SU-DHL-6 (cell line): Measurements from ENCODE around the gene NFATC1.

ENCODE experiments used
- H2AFZ ChIP-seq: fragments of 200-600 bp; sonication (generic); 2 replicates; pipeline ENCODE4 v1.6.1; 2014; ENCODE audit warnings: low read depth, mild to moderate bottlenecking, moderate library complexity, mixed read lengths, antibody characterized with exemption, low read length; ENCODE audit not compliant: severe bottlenecking
- H3F3A ChIP-seq: fragments of 200-600 bp; shearing (Covaris generic); 2 replicates; pipeline ENCODE4 v1.6.0; 2016; ENCODE audit warnings: antibody characterized with exemption, mild to moderate bottlenecking; ENCODE audit not compliant: insufficient read depth
- H3K27ac ChIP-seq: fragments of 200-600 bp; sonication (generic); 2 replicates; pipeline ENCODE4 v1.5.1; 2016; ENCODE audit warnings: low read depth, mild to moderate bottlenecking, low read length, moderate library complexity, mixed read lengths
- H3K27me3 ChIP-seq: fragments of 200-600 bp; sonication (generic), shearing (Covaris generic); 2 replicates; pipeline ENCODE4 v1.6.0; 2014; ENCODE audit warnings: mild to moderate bottlenecking, low read length
- H3K36me3 ChIP-seq: fragments of 200-600 bp; sonication (generic); 2 replicates; pipeline ENCODE4 v1.6.1; 2014; ENCODE audit warnings: mild to moderate bottlenecking, low read length, mixed read lengths
- H3K4me2 ChIP-seq: fragments of 300-600, 200-600 bp; shearing (Covaris generic), sonication (generic); 2 replicates; pipeline ENCODE4 v1.6.0; 2014; ENCODE audit warnings: low read length, low read depth, mild to moderate bottlenecking; ENCODE audit not compliant: poor library complexity, severe bottlenecking
- H3K4me3 ChIP-seq: fragments of 200-600 bp; sonication (generic); 2 replicates; pipeline ENCODE4 v1.5.1; 2014; ENCODE audit warnings: antibody characterized with exemption, low read length, mild to moderate bottlenecking, mixed read lengths; ENCODE audit not compliant: insufficient read depth, poor library complexity, severe bottlenecking
- H3K79me2 ChIP-seq: fragments of 200-600 bp; sonication (generic); 2 replicates; pipeline ENCODE4 v1.6.1; 2014; ENCODE audit warnings: mild to moderate bottlenecking, low read length, moderate library complexity; ENCODE audit not compliant: insufficient read depth
- H3K9ac ChIP-seq: fragments of 200-600 bp; sonication (generic); 2 replicates; pipeline ENCODE4 v1.7.0; 2014; ENCODE audit warnings: mild to moderate bottlenecking, low read length
- H3K9me2 ChIP-seq: fragments of 200-600 bp; sonication (generic); replicated peaks from 2 replicates; pipeline ENCODE4 v1.6.1; 2014; ENCODE audit warnings: low read length; ENCODE audit not compliant: insufficient read depth
- H3K9me3 ChIP-seq: fragments of 200-600 bp; sonication (generic); 2 replicates; pipeline ENCODE4 v1.6.1; 2014; ENCODE audit warnings: low read length, mixed read lengths; ENCODE audit not compliant: insufficient read depth
- H4K20me1 ChIP-seq: fragments of 200-600 bp; sonication (generic); 2 replicates; pipeline ENCODE4 v1.6.1; 2014; ENCODE audit warnings: low read depth, mild to moderate bottlenecking, antibody characterized with exemption, low read length, moderate library complexity, mixed read lengths
- EZH2phosphoT487 ChIP-seq: fragments of 200-600 bp; sonication (generic), shearing (Covaris generic); conservative IDR thresholded peaks from 2 replicates; pipeline ENCODE4 v1.6.1; 2018; ENCODE audit warnings: mild to moderate bottlenecking, antibody characterized with exemption, low read length, moderate library complexity, mixed read lengths
- TF ChIP-seq, protein P1 (sequence below): fragments of 200-600 bp; sonication (generic); IDR thresholded peaks from one replicate; pipeline ENCODE4 v1.5.1; 2017; ENCODE audit warnings: antibody characterized with exemption, mild to moderate bottlenecking, low read length, moderate library complexity; ENCODE audit not compliant: insufficient read depth, poor library complexity, severe bottlenecking

The NFATC1 gene

DNA sequence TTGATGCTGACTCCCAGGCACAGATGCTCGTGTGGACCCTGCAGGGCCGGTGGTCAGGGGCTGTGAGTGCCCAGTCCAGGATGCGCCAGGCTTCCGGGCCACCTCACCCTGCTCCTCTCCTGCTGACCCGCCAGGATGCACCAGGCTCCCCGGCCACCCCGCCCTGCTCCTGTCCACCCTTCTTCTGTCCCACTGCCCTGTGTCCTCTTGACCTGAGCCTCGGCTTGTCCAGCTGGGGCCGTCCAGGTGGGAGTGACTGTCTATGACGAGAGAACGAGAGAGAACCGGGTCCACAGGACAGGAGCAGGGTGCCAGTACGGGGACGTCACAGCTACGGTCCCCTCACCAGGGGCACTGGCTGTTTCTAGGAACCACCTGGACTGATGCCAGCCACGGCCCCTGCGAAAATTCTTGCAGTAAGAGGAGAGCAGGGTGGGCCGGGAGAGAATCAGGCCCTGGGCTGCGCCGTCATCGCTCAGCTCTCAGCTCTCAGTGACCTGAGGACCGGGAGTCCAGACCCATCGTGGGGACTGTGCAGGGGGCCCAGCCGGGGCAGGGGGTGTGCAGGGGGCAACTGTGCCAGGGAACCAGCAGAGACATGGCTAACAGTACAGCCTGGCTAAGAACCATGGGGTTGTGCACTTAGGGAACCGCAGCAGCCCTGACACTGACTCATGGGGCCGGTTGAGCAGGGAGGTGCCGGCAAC lies 12.9 kb upstream of the NFATC1 start:
- Histone ChIP-seq H3K79me2 (no peaks in the 10 kb centered on the region), H3K36me3 (no peaks in the 10 kb centered on the region), H3K9me2 (no peaks in the 10 kb centered on the region), H3K9ac (no peak overlapping the region), H3K9me3 (no peaks in the 10 kb centered on the region), H3K4me3 (no peak overlapping the region), H3F3A (no peaks in the 10 kb centered on the region), H2AFZ (no peak overlapping the region), H3K27ac (no peak overlapping the region), H3K4me2 (no peak overlapping the region), H3K27me3 (no peaks in the 10 kb centered on the region), H4K20me1 (no peaks in the 10 kb centered on the region)
- no peak for TF ChIP-seq EZH2phosphoT487

DNA sequence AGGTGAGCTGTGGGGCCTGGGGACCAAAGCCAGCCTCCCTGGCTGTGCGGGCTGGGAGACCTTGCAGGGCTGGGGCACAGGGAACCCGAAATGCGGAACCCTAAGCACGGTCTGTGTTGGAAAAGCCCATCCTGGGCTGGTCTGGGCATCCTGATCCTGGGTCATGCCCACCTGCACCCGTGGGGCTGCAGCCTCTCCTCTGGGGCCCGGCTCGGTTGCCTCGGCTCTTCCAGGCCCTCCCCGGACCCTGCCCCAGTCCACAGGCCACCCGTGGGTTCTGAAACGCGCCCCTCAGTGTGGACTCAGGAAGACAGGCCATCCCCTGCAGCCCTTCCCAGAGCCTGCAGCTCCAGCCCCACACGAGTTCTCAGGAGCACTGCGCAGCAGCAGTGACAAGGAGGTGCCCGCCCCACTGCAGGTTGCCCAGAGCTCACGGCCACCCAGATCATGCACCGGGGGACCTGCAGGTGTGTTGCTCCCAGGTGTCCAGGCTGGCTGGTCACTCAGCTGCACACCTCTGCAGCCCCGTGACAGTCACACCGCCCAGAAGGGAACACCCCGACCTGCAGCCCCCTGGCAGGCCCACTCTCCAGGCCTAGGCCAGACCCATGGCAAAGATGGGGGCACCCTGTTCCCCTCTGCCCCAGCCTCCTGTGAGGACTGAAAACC lies 12.2 kb upstream of the NFATC1 start:
- no peaks in the 10 kb centered on the region for H3F3A ChIP-seq
- H3K9me3 ChIP-seq, result no peaks in the 10 kb centered on the region
- H4K20me1 ChIP-seq, result no peaks in the 10 kb centered on the region
- H3K4me2 ChIP-seq, result no peak overlapping the region
- H3K9ac ChIP-seq, result no peak overlapping the region
- TF ChIP-seq EZH2phosphoT487, result no peak
- TF ChIP-seq, protein P1, sequence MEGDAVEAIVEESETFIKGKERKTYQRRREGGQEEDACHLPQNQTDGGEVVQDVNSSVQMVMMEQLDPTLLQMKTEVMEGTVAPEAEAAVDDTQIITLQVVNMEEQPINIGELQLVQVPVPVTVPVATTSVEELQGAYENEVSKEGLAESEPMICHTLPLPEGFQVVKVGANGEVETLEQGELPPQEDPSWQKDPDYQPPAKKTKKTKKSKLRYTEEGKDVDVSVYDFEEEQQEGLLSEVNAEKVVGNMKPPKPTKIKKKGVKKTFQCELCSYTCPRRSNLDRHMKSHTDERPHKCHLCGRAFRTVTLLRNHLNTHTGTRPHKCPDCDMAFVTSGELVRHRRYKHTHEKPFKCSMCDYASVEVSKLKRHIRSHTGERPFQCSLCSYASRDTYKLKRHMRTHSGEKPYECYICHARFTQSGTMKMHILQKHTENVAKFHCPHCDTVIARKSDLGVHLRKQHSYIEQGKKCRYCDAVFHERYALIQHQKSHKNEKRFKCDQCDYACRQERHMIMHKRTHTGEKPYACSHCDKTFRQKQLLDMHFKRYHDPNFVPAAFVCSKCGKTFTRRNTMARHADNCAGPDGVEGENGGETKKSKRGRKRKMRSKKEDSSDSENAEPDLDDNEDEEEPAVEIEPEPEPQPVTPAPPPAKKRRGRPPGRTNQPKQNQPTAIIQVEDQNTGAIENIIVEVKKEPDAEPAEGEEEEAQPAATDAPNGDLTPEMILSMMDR, result no peak
- H3K79me2 ChIP-seq, result no peaks in the 10 kb centered on the region
- H3K36me3 ChIP-seq, result no peaks in the 10 kb centered on the region
- no peak overlapping the region for H3K27ac ChIP-seq
- no peak overlapping the region for H3K4me3 ChIP-seq
- no peaks in the 10 kb centered on the region for H3K9me2 ChIP-seq
- no peaks in the 10 kb centered on the region for H3K27me3 ChIP-seq
- H2AFZ ChIP-seq, result no peak overlapping the region

DNA sequence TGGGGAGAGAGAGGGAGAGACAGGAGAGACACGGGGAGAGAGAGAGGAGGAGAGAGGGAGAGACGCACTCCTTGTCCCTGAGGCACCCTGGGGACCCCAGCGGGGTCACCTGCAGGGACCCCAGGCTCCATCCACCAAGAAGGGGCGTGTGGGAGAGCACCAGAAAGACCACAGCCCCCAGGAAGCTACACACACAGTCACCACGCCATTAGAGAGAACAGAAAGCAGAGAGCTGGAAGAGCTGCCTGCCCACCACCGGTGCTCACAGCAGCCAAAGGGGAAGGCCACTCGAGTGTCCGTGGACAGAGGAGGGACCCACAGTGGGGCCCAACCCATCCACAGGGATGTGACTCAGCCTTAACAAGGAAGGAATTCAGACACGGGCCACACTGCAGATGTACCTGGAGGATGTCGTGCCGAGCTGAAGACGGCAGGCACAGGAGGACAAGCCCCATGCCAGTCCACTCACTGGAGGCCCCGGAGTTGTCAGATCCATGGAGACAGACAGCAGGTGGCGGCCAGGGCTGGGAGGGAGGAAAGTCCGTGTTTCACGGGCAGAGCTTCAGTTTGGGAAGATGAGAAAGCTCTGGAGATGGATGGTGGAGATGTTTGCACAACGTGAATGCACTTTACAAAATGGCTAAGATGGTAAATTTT lies 11.5 kb upstream of the NFATC1 start:
- Histone ChIP-seq H3K79me2 (no peaks in the 10 kb centered on the region), H3K9me3 (no peaks in the 10 kb centered on the region), H3K4me2 (no peak overlapping the region), H3K9me2 (no peaks in the 10 kb centered on the region), H4K20me1 (no peaks in the 10 kb centered on the region), H2AFZ (no peak overlapping the region), H3K27me3 (no peaks in the 10 kb centered on the region), H3F3A (no peaks in the 10 kb centered on the region), H3K9ac (no peak overlapping the region), H3K4me3 (no peak overlapping the region), H3K36me3 (no peaks in the 10 kb centered on the region), H3K27ac (no peak overlapping the region)
- TF ChIP-seq, protein P1, result no peak
- TF ChIP-seq EZH2phosphoT487, result no peak

DNA sequence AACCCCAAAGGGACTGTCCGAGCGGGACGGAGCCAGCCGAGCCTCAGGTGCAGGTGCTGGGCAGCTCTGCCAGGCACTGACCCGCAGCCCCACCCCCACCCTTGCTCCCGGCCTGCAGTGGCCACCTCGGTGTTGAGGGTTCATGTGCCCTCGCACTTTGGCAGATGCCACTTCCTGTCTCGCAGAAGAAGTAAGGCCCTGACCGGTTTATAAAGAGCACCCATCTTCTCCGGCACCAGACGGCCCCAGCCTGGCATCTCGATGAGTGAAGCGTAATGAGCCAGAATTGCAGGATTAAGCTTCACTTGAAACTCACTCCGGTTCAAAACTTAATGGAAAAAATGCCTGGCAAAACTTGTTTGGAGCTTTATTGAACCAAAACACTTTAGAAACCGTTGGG lies 10.9 kb upstream of the NFATC1 start:
- no peak overlapping the region for H3K4me2 ChIP-seq
- H4K20me1 ChIP-seq, result no peaks in the 10 kb centered on the region
- H3K9ac ChIP-seq, result no peak overlapping the region
- H2AFZ ChIP-seq, result no peak overlapping the region
- H3K36me3 ChIP-seq, result no peaks in the 10 kb centered on the region
- TF ChIP-seq, protein P1, result no peak
- no peak for TF ChIP-seq EZH2phosphoT487
- no peak overlapping the region for H3K27ac ChIP-seq
- H3K9me2 ChIP-seq, result no peaks in the 10 kb centered on the region
- H3K4me3 ChIP-seq, result no peak overlapping the region
- no peaks in the 10 kb centered on the region for H3K27me3 ChIP-seq
- no peaks in the 10 kb centered on the region for H3F3A ChIP-seq
- H3K9me3 ChIP-seq, result no peaks in the 10 kb centered on the region
- H3K79me2 ChIP-seq, result no peaks in the 10 kb centered on the region
